Liver (tissue), 3 donors: ENCODE data around the gene OR5AR1.

ENCODE experiments used
- EGR1 ChIP-seq, 2 donors: IDR thresholded peaks; 2 replicates each; pipeline ENCODE4 v1.6.1; 2016 to 2018; ENCODE audit warnings: antibody characterized with exemption in 2 of 2, low read depth in 2 of 2
- FOXA1 ChIP-seq: IDR thresholded peaks from 2 replicates; pipeline ENCODE4 v1.6.1; 2016; ENCODE audit warnings: antibody characterized with exemption
- TF ChIP-seq, protein P1 (sequence below): fragments of 150-350 bp; IDR thresholded peaks from 2 replicates; pipeline ENCODE4 v1.5.1; 2017; ENCODE audit warnings: improper control_type of control experiment, low read depth, low read length; ENCODE audit not compliant: missing input control
- TF ChIP-seq, protein P2 (sequence below): IDR thresholded peaks from 2 replicates; pipeline ENCODE4 v1.6.1; 2016; ENCODE audit warnings: antibody characterized with exemption
- TF ChIP-seq, protein P3 (sequence below): IDR thresholded peaks from 2 replicates; pipeline ENCODE4 v1.6.1; 2016; ENCODE audit warnings: antibody characterized with exemption
- donor health status: healthy.
- donor health status: healthy.

DNA sequence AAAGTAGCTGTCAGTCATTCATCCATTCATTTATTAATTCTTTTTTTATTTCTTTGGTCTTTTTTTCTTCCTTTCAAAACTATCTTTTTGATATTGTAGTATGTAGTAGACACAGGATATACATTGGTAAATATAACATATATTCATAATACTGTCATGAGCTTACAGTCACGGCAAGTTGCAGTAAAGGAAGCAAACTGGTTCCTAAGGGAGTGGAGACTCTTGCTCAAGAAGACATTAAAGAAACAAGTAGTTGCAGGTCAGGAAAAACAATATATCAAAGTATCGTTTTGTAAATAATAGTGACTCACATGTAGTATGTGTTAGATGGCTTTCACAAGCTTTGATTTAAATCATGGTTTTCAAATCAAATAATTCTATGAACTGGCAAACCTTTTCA lies 7.5 kb downstream of the OR5AR1 start:
- TF ChIP-seq, protein P1, sequence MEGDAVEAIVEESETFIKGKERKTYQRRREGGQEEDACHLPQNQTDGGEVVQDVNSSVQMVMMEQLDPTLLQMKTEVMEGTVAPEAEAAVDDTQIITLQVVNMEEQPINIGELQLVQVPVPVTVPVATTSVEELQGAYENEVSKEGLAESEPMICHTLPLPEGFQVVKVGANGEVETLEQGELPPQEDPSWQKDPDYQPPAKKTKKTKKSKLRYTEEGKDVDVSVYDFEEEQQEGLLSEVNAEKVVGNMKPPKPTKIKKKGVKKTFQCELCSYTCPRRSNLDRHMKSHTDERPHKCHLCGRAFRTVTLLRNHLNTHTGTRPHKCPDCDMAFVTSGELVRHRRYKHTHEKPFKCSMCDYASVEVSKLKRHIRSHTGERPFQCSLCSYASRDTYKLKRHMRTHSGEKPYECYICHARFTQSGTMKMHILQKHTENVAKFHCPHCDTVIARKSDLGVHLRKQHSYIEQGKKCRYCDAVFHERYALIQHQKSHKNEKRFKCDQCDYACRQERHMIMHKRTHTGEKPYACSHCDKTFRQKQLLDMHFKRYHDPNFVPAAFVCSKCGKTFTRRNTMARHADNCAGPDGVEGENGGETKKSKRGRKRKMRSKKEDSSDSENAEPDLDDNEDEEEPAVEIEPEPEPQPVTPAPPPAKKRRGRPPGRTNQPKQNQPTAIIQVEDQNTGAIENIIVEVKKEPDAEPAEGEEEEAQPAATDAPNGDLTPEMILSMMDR: no peak
- no peak for TF ChIP-seq EGR1 (IDR thresholded peaks at IDR 0.05; ENCODE audit: low read depth in 2 of 2)
- TF ChIP-seq FOXA1: no peak
- TF ChIP-seq, protein P2, sequence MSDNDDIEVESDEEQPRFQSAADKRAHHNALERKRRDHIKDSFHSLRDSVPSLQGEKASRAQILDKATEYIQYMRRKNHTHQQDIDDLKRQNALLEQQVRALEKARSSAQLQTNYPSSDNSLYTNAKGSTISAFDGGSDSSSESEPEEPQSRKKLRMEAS: no peak
- TF ChIP-seq, protein P3, sequence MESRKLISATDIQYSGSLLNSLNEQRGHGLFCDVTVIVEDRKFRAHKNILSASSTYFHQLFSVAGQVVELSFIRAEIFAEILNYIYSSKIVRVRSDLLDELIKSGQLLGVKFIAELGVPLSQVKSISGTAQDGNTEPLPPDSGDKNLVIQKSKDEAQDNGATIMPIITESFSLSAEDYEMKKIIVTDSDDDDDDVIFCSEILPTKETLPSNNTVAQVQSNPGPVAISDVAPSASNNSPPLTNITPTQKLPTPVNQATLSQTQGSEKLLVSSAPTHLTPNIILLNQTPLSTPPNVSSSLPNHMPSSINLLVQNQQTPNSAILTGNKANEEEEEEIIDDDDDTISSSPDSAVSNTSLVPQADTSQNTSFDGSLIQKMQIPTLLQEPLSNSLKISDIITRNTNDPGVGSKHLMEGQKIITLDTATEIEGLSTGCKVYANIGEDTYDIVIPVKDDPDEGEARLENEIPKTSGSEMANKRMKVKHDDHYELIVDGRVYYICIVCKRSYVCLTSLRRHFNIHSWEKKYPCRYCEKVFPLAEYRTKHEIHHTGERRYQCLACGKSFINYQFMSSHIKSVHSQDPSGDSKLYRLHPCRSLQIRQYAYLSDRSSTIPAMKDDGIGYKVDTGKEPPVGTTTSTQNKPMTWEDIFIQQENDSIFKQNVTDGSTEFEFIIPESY: no peak
